H7 (cell line): ENCODE results near the gene DCC. TPM values are rescaled to one million over a fixed set of nuclear protein-coding genes. Genes with fewer than 3 reads are reported as not detected.
"Not testable (repeated sequence)": the region's sequence is repeated elsewhere in the genome, so short reads cannot be mapped to it uniquely, and the experiment has no call there.

ENCODE experiments used
- DNase-seq: peaks from one replicate; pipeline ENCODE4 v3.0.0; 2012
- H3K27me3 ChIP-seq: 2 replicates; pipeline ENCODE4 v1.6.0; 2011; ENCODE audit warnings: mild to moderate bottlenecking, low read length; ENCODE audit not compliant: control insufficient read depth, insufficient read depth
- H3K36me3 ChIP-seq: replicated peaks from 2 replicates; pipeline ENCODE4 v1.5.1; 2011; ENCODE audit warnings: low read length; ENCODE audit not compliant: control insufficient read depth, insufficient read depth
- H3K4me3 ChIP-seq: 2 replicates; pipeline ENCODE4 v1.5.1; 2011; ENCODE audit warnings: low read depth, mild to moderate bottlenecking, control low read depth, low read length, moderate library complexity; ENCODE audit not compliant: insufficient read depth
- total RNA-seq: library from RNA; depleted of rRNA; stranded (reverse); fragments of >200 nt; shearing (Covaris generic); gene quantifications from 2 replicates; pipeline ENCODE4 v1.2.3, GENCODE V29; 2014

DCC gene
- total RNA-seq, 1 experiment from 2014 or later, result 1.3 TPM

DNA sequence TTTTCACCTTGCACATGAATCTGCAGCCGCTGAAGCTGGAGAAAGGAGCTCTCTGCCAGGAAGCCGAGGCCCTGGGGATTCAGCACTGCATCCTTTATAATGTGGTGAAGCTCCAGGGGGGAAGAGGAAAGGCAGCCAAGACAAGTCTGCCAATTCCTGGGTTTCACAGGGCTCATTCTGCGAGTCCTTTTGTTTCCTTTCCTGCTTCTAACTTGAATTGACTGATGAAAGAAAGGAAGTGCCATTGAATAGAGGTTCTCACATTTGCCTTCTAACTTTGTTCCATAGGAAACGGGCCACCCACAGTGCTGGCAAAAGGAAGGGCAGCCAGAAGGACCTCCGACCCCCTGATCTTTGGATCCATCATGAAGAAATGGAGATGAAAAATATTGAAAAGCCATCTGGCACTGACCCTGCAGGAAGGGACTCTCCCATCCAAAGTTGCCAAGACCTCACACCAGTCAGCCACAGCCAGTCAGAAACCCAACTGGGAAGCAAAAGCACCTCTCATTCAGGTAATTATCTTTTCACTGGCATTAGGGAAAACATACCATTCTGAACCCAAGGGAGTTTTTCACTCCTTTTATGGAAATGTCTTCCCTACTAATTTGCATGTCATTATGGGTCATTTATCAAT is 1119.1 kb downstream of the DCC start:
- DNase-seq, result peak; percentile 37
- H3K4me3 ChIP-seq, result no peak overlapping the region
- no peaks in the 10 kb centered on the region for H3K27me3 ChIP-seq
- no peaks in the 10 kb centered on the region for H3K36me3 ChIP-seq

GRCh38 chr18:53467756-53468155 is 1127.8 kb downstream of the DCC start:
- Histone ChIP-seq H3K36me3 (no peaks in the 10 kb centered on the region), H3K4me3 (no peak overlapping the region), H3K27me3 (no peaks in the 10 kb centered on the region)
- DNase-seq, result no peak

GRCh38 chr18:53468173-53468572 is 1128.2 kb downstream of the DCC start:
- H3K36me3 ChIP-seq, H3K4me3 ChIP-seq: not testable (repeated sequence)

DNA sequence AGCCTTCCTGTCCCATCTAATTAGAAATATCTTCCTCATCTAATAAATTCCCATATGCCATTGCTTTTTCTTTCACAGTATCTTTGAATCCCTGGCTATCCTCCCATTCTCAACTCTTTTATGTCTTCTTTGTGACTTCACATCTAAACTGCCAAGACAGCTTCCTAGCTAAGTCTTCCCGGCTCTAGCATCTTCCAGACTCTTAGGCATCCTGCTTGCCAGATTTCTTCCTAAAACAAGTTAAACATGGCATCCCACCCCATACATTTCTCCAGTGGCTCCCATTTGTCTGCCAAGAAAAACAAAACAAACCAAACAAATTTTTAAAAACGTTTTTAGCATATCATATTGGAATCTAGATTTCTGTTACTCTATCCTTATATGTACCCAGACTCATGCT is 1132.5 kb downstream of the DCC start:
- H3K27me3 ChIP-seq, result no peaks in the 10 kb centered on the region
- no peaks in the 10 kb centered on the region for H3K36me3 ChIP-seq
- DNase-seq, result no peak
- no peak overlapping the region for H3K4me3 ChIP-seq

More at GRCh38 chr18:53468173-53468572, 1128.2 kb downstream of the DCC start:
- not testable (repeated sequence) for H3K27me3 ChIP-seq, DNase-seq

DNA sequence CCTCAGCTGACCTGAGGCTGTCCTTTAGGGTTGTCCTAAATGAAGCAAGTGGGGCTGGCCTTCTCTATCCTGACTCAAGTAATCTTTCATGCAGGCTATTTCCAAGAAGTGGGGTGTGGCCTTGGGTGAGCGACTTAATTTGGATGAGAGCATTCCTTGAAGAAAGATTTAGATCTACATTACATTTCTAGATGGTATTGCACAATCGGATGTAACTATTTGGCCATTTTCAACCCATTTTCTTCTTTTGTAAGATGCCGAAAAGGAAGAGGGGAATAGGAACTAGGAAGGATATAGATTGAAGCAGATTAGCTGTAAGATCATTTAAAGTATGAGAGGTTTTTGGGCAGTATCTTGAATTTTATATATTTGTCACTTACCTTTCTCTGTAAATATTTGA is 1138.2 kb downstream of the DCC start:
- DNase-seq, result no peak
- Histone ChIP-seq H3K4me3 (no peak overlapping the region), H3K36me3 (no peaks in the 10 kb centered on the region), H3K27me3 (no peaks in the 10 kb centered on the region)

DNA sequence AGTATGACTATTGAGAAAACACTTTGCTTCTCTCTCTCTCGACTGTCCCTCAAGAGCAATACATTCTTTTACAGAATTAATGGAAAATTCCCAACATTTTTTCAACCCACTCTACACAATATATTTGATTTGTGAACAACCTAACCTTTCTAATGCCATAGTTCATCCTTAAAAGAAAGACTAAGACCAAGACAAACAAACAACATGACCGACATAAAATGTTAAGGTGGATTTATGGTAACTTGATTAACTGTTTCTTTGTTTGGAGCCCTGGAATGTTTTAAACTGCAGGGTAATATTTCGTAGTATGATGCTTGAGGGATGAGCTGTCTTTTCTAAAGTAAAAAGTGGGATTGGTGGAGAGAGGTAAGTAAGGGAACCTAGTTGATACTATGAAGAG is 1146.3 kb downstream of the DCC start:
- Histone ChIP-seq H3K27me3 (no peaks in the 10 kb centered on the region), H3K36me3 (no peaks in the 10 kb centered on the region), H3K4me3 (no peak overlapping the region)
- DNase-seq, result no peak

DNA sequence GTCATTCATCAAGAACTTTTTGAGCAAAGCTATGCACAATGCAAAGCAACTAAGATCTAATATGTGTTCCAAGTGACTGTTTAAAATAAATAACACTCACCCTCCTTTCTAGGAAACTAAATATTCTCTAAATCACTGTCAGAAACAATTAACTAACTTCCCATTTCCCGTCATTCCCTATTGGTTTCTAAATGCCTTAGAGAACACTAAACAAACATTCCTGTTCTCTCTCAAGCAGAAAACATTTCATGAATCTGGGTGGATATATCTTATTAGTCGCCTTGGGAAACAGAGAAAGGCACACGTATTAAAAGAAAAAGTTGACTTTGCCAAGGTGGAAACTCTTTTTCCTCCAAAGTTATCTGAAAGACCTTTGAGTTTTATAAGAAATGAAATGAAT is 1149.3 kb downstream of the DCC start:
- no peak overlapping the region for H3K4me3 ChIP-seq

DNA sequence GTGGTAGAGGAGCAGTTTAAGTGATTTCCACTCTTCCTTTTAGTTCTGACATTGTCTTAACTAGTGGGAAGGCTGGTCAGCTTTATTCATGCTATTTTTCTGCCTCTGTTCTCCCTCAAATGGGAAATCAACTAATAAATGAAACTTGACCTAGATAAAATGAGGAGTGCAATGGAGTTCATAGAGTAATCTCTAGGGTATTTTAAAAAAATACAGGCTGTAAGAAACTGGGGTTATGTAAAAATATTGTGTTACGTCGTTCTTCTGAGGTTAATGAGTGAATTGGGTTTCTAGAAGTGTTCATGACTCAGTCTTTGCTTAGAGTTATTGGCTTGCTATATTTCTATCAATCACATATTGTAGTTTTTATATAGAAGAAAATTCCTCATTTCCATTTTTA is 1150.0 kb downstream of the DCC start:
- no peak overlapping the region for H3K4me3 ChIP-seq
- H3K27me3 ChIP-seq, result no peaks in the 10 kb centered on the region
- H3K36me3 ChIP-seq, result no peaks in the 10 kb centered on the region
- DNase-seq, result no peak

More for the DNA sequence above, 1149.3 kb downstream of the DCC start:
- Histone ChIP-seq H3K27me3 (no peaks in the 10 kb centered on the region), H3K36me3 (no peaks in the 10 kb centered on the region)
- DNase-seq, result no peak

- DNase-seq, result no peak
- Histone ChIP-seq H3K27me3 (no peaks in the 10 kb centered on the region), H3K4me3 (no peak overlapping the region), H3K36me3 (no peaks in the 10 kb centered on the region)
Measured at GRCh38 chr18:53496028-53496427, 1156.0 kb downstream of the DCC start.

- Histone ChIP-seq H3K36me3 (no peaks in the 10 kb centered on the region), H3K4me3 (no peak overlapping the region), H3K27me3 (no peaks in the 10 kb centered on the region)
- no peak for DNase-seq
Measured at GRCh38 chr18:53503914-53504441, 1164.0 kb downstream of the DCC start.

DNA sequence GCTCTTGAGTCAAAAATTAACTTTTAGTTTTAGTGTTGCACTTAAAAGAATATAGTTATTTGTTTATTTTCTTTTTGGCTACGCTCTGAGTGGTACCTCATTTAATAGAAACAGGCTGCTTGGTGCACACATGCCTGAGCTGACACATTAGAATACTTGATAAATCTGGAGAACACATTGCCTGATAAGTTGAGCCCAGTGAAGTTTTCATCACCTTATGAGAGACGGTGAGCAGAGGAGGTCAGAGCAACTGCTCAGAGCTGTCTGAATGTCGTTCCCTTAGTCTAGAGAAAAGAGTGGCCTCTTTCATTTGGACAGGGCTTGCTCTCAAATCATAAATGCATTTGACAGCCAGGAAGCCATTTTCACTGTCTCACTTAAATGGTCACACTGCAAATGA is 1168.5 kb downstream of the DCC start:
- DNase-seq, result no peak
- H3K27me3 ChIP-seq, result no peaks in the 10 kb centered on the region
- no peak overlapping the region for H3K4me3 ChIP-seq
- H3K36me3 ChIP-seq, result no peaks in the 10 kb centered on the region

DNA sequence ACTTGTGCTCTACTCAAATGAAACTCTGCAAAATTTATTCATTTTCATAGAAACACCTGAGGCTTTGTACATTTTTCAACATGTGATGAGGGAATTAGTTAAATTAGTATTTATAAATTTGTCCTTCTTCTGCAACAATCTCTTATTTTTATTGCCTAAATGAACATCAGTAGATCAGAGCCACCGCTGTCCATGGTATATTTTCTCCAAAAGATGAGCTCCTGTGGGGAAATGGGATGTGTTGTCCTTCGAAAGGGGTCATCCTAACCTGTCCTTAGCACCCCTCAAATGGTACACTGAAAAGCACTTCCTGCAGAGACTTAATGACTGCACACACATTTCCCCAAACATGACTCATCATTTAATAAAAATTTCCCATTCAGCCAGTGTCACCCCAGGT is 1169.9 kb downstream of the DCC start:
- no peak for DNase-seq
- Histone ChIP-seq H3K4me3 (no peak overlapping the region), H3K27me3 (no peaks in the 10 kb centered on the region), H3K36me3 (no peaks in the 10 kb centered on the region)

- H3K36me3 ChIP-seq, H3K4me3 ChIP-seq, DNase-seq, H3K27me3 ChIP-seq: not testable (repeated sequence)
Measured at GRCh38 chr18:53511725-53512124, 1171.7 kb downstream of the DCC start.

DNA sequence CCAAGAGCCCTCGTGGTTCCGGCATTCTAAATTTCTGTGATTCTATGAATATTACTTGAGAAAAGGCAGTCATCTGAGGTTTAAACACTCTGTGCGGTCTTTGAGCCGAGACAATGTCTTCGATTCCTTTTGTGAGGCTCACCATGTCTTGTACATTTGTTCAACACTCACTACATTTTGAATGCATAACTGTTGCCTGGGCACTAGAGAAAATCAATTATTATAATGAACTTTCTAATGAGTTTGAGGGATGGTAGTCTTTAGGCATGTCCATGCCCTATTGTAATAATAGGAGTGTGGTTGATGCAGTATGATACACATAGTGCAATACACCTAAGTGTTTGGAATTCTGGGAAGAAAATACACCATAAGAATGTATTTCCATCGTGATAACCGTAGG is 1181.1 kb downstream of the DCC start:
- Histone ChIP-seq H3K36me3 (no peaks in the 10 kb centered on the region), H3K4me3 (no peak overlapping the region), H3K27me3 (no peaks in the 10 kb centered on the region)
- no peak for DNase-seq

- no peak overlapping the region for H3K4me3 ChIP-seq
- H3K36me3 ChIP-seq, result no peaks in the 10 kb centered on the region
- DNase-seq, result no peak
- no peaks in the 10 kb centered on the region for H3K27me3 ChIP-seq
Measured at GRCh38 chr18:53526101-53526870, 1186.3 kb downstream of the DCC start.
